Transverse colon (tissue), 3 donors: Measurements from ENCODE around the gene CDH15.

ENCODE experiments used
- POLR2A ChIP-seq: fragments of 450-650 bp; IDR thresholded peaks from one replicate; pipeline ENCODE4 v1.6.1; 2016; ENCODE audit warnings: antibody characterized with exemption, mild to moderate bottlenecking, moderate library complexity
- TF ChIP-seq, protein P1 (sequence below), 5 experiments: fragments of 200-600 bp in 3 of 5; fragments of 450-650 bp in 2 of 5; sonication (generic) in 3 of 5; IDR thresholded peaks; 1 replicate in 2 of 5; 2 replicates in 3 of 5; pipeline ENCODE4 v1.5.1; 2016 to 2017; ENCODE audit warnings: antibody characterized with exemption in 5 of 5, inconsistent platforms in 3 of 5, mild to moderate bottlenecking in 2 of 5, moderate library complexity in 1 of 5

- TF ChIP-seq, protein P1, sequence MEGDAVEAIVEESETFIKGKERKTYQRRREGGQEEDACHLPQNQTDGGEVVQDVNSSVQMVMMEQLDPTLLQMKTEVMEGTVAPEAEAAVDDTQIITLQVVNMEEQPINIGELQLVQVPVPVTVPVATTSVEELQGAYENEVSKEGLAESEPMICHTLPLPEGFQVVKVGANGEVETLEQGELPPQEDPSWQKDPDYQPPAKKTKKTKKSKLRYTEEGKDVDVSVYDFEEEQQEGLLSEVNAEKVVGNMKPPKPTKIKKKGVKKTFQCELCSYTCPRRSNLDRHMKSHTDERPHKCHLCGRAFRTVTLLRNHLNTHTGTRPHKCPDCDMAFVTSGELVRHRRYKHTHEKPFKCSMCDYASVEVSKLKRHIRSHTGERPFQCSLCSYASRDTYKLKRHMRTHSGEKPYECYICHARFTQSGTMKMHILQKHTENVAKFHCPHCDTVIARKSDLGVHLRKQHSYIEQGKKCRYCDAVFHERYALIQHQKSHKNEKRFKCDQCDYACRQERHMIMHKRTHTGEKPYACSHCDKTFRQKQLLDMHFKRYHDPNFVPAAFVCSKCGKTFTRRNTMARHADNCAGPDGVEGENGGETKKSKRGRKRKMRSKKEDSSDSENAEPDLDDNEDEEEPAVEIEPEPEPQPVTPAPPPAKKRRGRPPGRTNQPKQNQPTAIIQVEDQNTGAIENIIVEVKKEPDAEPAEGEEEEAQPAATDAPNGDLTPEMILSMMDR (IDR thresholded peaks at IDR 0.05): no peak
- no peak for TF ChIP-seq POLR2A
Measured at GRCh38 chr16:89143911-89144675, 27.5 kb upstream of the CDH15 start.
